Embryonic facial prominence (tissue), 1 donor: Measurements from ENCODE around the gene MAPRE2.
A peak's percentile ranks its signal among the peaks of the same experiment; 100 is the strongest.

Experiments used
- DNase-seq: peaks from one replicate; pipeline ENCODE4 v3.0.0-alpha.2; 2016; ENCODE audit errors: extremely low spot score

Gene MAPRE2

GRCh38 chr18:35179906-35180305 lies 138.7 kb downstream of the MAPRE2 start:
- DNase-seq = no peak

- DNase-seq = no peak
These were observed 139.2 kb downstream of the MAPRE2 start for GRCh38 chr18:35180455-35180854.

GRCh38 chr18:35182151-35182550 lies 140.9 kb downstream of the MAPRE2 start:
- DNase-seq = no peak

- no peak for DNase-seq
These were observed 142.7 kb downstream of the MAPRE2 start for GRCh38 chr18:35183886-35184285.

- DNase-seq = no peak
These were observed 144.6 kb downstream of the MAPRE2 start for GRCh38 chr18:35185771-35186170.

- DNase-seq = peak; percentile 43
These were observed 145.2 kb downstream of the MAPRE2 start for GRCh38 chr18:35186291-35187034.

GRCh38 chr18:35189510-35189909 lies 148.3 kb downstream of the MAPRE2 start:
- peak; percentile 46 for DNase-seq

- peak; percentile 5 for DNase-seq
These were observed 149.9 kb downstream of the MAPRE2 start for GRCh38 chr18:35190948-35191697.

GRCh38 chr18:35191698-35192025 lies 150.4 kb downstream of the MAPRE2 start:
- no peak for DNase-seq

GRCh38 chr18:35192415-35192814 lies 151.2 kb downstream of the MAPRE2 start:
- no peak for DNase-seq
